Aorta (tissue), 5 donors: ENCODE data around the gene MET. TPM values are rescaled to one million over a fixed set of nuclear protein-coding genes. Genes with fewer than 3 reads are reported as not detected.

Experiments used
- ATAC-seq: fragments of 200-7000 bp; cut with Tn5 transposase; one replicate; pipeline ENCODE4 v1.9.1; 2022; ENCODE audit warnings: moderate library complexity; ENCODE audit not compliant: low FRiP score
- DNase-seq, 2 donors: peaks; one replicate each; pipeline ENCODE4 v3.0.0-alpha.2; 2020
- H3K27ac ChIP-seq, 2 donors: one replicate each; pipeline ENCODE4 v1.5.1; 2013; ENCODE audit warnings: low read length in 2 of 2, mild to moderate bottlenecking in 2 of 2, moderate library complexity in 2 of 2, control low read depth in 1 of 2, inconsistent platforms in 1 of 2, low read depth in 1 of 2
- H3K27me3 ChIP-seq, 2 donors: one replicate each; pipeline ENCODE4 v1.6.1; 2013; ENCODE audit warnings: control low read depth in 1 of 2, low read length in 1 of 2, mild to moderate bottlenecking in 1 of 2, moderate library complexity in 1 of 2; ENCODE audit not compliant: insufficient read depth in 2 of 2, control insufficient read depth in 1 of 2
- H3K36me3 ChIP-seq, 2 donors: one replicate each; pipeline ENCODE4 v1.6.1; 2013; ENCODE audit warnings: control low read depth in 1 of 2, low read length in 1 of 2, mild to moderate bottlenecking in 1 of 2; ENCODE audit not compliant: insufficient read depth in 2 of 2, control insufficient read depth in 1 of 2
- H3K4me1 ChIP-seq, 2 donors: one replicate each; pipeline ENCODE4 v1.6.1; 2013; ENCODE audit warnings: low read length in 2 of 2, control low read depth in 1 of 2, mild to moderate bottlenecking in 1 of 2, moderate library complexity in 1 of 2; ENCODE audit not compliant: insufficient read depth in 2 of 2, control insufficient read depth in 1 of 2
- H3K4me3 ChIP-seq, 2 donors: one replicate each; pipeline ENCODE4 v1.5.1; 2013; ENCODE audit warnings: low read length in 2 of 2, control low read depth in 1 of 2, mild to moderate bottlenecking in 1 of 2
- H3K9me3 ChIP-seq: one replicate; pipeline ENCODE4 v1.6.1; 2013; ENCODE audit warnings: mild to moderate bottlenecking, low read length; ENCODE audit not compliant: control insufficient read depth
- WGBS, 2 donors: extraction: QIAGEN DNeasy Blood & Tissue Kit; methylation state at CpG; one replicate each; pipeline ENCODE4 v1.1.7; 2013; 5-methylcytosine and 5-hydroxymethylcytosine counted together
- intact Hi-C, 2 donors: fragments of 100-400 bp; cut with DNase I; formaldehyde crosslinking; loops; one replicate each; pipeline versions ENCODE4 v1.14.2 to v1.15.0; 2022
- polyA plus RNA-seq, 2 donors: library from polyadenylated mRNA; stranded (reverse); fragments of 200-250 nt; gene quantifications; one replicate each; pipeline ENCODE4 v1.2.3, GENCODE V29; 2013
- total RNA-seq, 2 donors: library from RNA; stranded (reverse); fragmentation: NEBNext Ultra II Directional; extraction: Animal tissue kit (Norgen Biotek cat#: 25700); gene quantifications; one replicate each; pipeline ENCODE4 v1.2.1, GENCODE V29; 2021
- donor health status: healthy with polysubstance abuse.
- donor health status: Bipolar disorder and iron deficiency.
- donor health status: DM: no; HTN: no; CAD: no.
- donor health status: DM: no; HTN: no; CAD: no.
- donor health status: DM: yes; HTN: yes; CAD: no.

MET gene
- total and polyA plus RNA-seq, 4 donors: 0.79 to 24.6 (median 9.3) TPM

- WGBS, 2 donors: 72 to 79% methylated on average over 2 of the region's 2 CpGs
- Histone ChIP-seq H3K4me1 (peaks cover 0 to 2% of the 10 kb centered on the region in 2 donors), H3K36me3 (no peaks in the 10 kb centered on the region), H3K9me3 (no peaks in the 10 kb centered on the region), H3K4me3 (no peak overlapping the region), H3K27ac (no peak overlapping the region), H3K27me3 (no peaks in the 10 kb centered on the region)
- ATAC-seq: no peak
- no peak for DNase-seq
- intact Hi-C loops: loop anchor here in 1 of 2 donors (10.0 kb wide), 1 partner anchor 536 kb away; no protein-coding TSS in a partner anchor
Observed at GRCh38 chr7:116801092-116801710, 129.2 kb downstream of the MET start.

- peaks cover 0 to 2% of the 10 kb centered on the region in 2 donors for H3K4me1 ChIP-seq
- intact Hi-C loops: loop anchor here in 1 of 2 donors (10.0 kb wide), 1 partner anchor 537 kb away; no protein-coding TSS in a partner anchor
- no peak overlapping the region for H3K4me3 ChIP-seq
- ATAC-seq (no peak), DNase-seq (no peak)
- no peak overlapping the region for H3K27ac ChIP-seq
- 45 to 47% methylated on average over 7 of the region's 7 CpGs for WGBS, 2 donors
- H3K36me3 ChIP-seq: no peaks in the 10 kb centered on the region
- H3K9me3 ChIP-seq: no peaks in the 10 kb centered on the region
- no peaks in the 10 kb centered on the region for H3K27me3 ChIP-seq
Observed at GRCh38 chr7:116802144-116802745, 130.2 kb downstream of the MET start.

GRCh38 chr7:116802746-116803152, 130.8 kb downstream of the MET start:
- no peak for ATAC-seq
- no peaks in the 10 kb centered on the region for H3K9me3 ChIP-seq
- intact Hi-C loops: loop anchor here in 1 of 2 donors (10.0 kb wide), 1 partner anchor 538 kb away; no protein-coding TSS in a partner anchor
- no peak overlapping the region for H3K4me3 ChIP-seq
- WGBS, 2 donors: 28% methylated on average over 5 of the region's 5 CpGs
- peaks cover 0 to 2% of the 10 kb centered on the region in 2 donors for H3K4me1 ChIP-seq
- H3K36me3 ChIP-seq: no peaks in the 10 kb centered on the region
- no peak overlapping the region for H3K27ac ChIP-seq
- H3K27me3 ChIP-seq: no peaks in the 10 kb centered on the region
- DNase-seq: no peak

- no peak for ATAC-seq
- intact Hi-C loops: loop anchor here in 1 of 2 donors (10.0 kb wide), 1 partner anchor 540 kb away; no protein-coding TSS in a partner anchor
- WGBS, 2 donors: 94 to 95% methylated on average over 3 of the region's 3 CpGs
Observed at GRCh38 chr7:116804471-116804870, 132.5 kb downstream of the MET start.

DNA sequence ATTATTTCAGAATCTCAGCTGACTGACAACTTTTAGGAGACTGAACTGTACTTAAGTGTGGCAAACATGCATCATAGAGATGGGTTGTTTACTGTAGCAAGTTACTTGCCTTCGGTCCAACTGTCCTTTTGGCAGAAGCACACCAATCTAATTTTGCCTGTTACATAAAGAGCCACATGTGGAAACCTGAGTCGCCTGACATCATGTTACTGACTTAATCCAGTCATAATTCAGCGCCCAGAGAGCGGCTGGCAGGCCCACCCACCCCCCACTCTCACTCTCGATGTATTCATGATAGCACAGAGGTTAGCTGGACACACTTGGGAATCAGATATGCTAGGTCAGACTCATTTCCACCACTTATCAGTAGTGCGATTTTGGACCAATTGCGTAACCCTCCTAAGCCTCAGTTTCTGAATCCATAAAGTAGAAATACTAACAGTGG, 133.1 kb downstream of the MET start:
- Histone ChIP-seq H3K4me1 (peaks cover 0 to 2% of the 10 kb centered on the region in 2 donors), H3K27ac (no peak overlapping the region)
- 30 to 33% methylated on average over 7 of the region's 7 CpGs for WGBS, 2 donors

More at GRCh38 chr7:116804471-116804870, 132.5 kb downstream of the MET start:
- H3K4me3 ChIP-seq: no peak overlapping the region
- H3K27ac ChIP-seq: no peak overlapping the region
- DNase-seq: no peak
- H3K4me1 ChIP-seq: peaks cover 0 to 2% of the 10 kb centered on the region in 2 donors
- H3K27me3 ChIP-seq: no peaks in the 10 kb centered on the region
- no peaks in the 10 kb centered on the region for H3K9me3 ChIP-seq
- H3K36me3 ChIP-seq: no peaks in the 10 kb centered on the region

DNA sequence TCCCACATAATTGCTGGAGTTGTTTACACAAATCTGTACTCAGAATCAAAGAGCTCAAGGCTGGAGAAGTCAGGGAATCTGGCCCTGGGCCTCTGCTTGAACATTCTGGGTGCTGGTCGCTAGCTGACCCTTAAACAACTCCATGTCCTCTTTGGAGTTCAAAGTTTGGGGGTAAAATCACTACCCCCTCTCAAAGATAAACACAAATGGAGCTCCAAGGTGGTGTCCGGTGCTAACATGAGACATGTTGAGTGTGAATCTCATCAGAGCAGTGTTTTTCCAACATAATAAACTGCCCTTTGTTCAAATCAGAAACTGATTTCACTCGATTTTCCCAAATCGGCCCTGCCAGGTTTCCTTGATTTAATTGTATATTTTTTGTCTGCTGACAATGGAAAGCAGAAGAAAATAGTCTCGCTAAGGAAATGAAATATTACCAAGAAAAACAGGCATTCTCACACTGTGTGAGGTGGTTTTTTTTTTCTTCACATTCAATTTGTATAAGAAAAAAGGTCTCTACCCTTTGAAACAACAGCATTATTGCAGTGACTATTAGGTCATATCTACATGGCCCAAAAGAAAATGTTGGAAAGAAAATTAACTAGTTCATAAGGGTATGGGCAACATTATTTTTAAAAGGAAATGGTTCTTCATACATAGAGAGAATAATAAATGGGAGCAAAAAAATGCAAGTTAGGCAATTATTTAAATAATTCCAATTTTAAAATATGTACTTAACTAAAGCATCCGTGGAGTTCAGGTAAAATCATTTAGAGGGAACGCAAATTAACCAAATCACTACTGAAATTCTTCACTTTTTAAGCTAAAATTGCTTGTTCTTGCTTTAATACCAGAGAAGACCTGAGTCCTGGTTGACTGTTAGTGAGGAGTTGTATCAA, 134.3 kb downstream of the MET start:
- Histone ChIP-seq H3K36me3 (no peaks in the 10 kb centered on the region), H3K4me1 (peaks cover 0 to 2% of the 10 kb centered on the region in 2 donors), H3K4me3 (no peak overlapping the region), H3K9me3 (no peaks in the 10 kb centered on the region), H3K27ac (no peak overlapping the region), H3K27me3 (no peaks in the 10 kb centered on the region)
- intact Hi-C loops: loop anchor here (5.0 to 10.0 kb wide), 4 partner anchors 134 to 634 kb away; partner anchors contain the start of gene MET (in 1 of the 2)
- WGBS, 2 donors: 74 to 80% methylated on average over 7 of the region's 7 CpGs
- ATAC-seq (no peak), DNase-seq (no peak)

More for the DNA sequence above, 133.1 kb downstream of the MET start:
- intact Hi-C loops: loop anchor here (5.0 to 10.0 kb wide), 4 partner anchors 133 to 633 kb away; partner anchors contain the start of gene MET (in 1 of the 2)
- no peak overlapping the region for H3K4me3 ChIP-seq
- no peaks in the 10 kb centered on the region for H3K36me3 ChIP-seq
- H3K9me3 ChIP-seq: no peaks in the 10 kb centered on the region
- DNase-seq (no peak), ATAC-seq (peak; percentile 23)
- H3K27me3 ChIP-seq: no peaks in the 10 kb centered on the region

DNA sequence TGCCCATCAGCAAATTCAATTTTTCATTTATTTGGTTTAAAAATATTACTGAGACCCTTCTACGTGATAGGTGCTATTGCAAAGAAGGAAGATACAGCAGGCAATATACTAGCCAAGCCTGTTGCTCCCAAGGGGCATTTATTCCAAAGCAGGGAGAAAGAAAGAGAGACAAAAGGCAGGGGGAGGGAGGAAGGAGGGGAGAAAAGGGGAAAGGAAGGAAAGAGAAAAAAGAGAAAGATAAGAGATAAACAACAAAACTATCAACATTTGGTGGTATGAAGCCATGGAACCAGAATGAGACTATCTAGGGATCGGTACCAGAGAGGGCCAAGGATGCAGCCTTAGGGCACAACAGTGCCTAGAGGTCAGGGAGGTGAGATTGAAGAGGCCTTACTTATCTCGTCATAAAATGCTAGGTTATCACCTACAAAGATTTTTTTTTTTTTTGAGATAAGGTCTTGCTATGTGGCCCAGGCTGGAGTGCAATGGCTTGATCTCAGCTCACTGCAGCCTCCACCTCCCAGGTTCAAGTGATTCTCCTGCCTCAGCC, 135.1 kb downstream of the MET start:
- no peak for ATAC-seq
- DNase-seq: no peak
- intact Hi-C loops: loop anchor here (5.0 to 10.0 kb wide), 4 partner anchors 135 to 635 kb away; partner anchors contain the start of gene MET (in 1 of the 2)
- Histone ChIP-seq H3K36me3 (no peaks in the 10 kb centered on the region), H3K4me1 (peaks cover 0 to 2% of the 10 kb centered on the region in 2 donors), H3K4me3 (no peak overlapping the region), H3K27me3 (no peaks in the 10 kb centered on the region), H3K27ac (no peak overlapping the region), H3K9me3 (no peaks in the 10 kb centered on the region)
- WGBS, 2 donors: 88 to 91% methylated on average over 3 of the region's 3 CpGs
